ENCODE results near the gene ATG16L2. TPM values are rescaled to one million over a fixed set of nuclear protein-coding genes. Genes with fewer than 3 reads are reported as not detected.
A peak's percentile ranks its signal among the peaks of the same experiment; 100 is the strongest.

ATG16L2 gene
- total and polyA plus RNA-seq, 9 of the 15 experiments (the other 6 are each of a cell fraction or from before 2014, with no cell fraction given): 0.18 to 11.2 (median 6.2) TPM

DNA sequence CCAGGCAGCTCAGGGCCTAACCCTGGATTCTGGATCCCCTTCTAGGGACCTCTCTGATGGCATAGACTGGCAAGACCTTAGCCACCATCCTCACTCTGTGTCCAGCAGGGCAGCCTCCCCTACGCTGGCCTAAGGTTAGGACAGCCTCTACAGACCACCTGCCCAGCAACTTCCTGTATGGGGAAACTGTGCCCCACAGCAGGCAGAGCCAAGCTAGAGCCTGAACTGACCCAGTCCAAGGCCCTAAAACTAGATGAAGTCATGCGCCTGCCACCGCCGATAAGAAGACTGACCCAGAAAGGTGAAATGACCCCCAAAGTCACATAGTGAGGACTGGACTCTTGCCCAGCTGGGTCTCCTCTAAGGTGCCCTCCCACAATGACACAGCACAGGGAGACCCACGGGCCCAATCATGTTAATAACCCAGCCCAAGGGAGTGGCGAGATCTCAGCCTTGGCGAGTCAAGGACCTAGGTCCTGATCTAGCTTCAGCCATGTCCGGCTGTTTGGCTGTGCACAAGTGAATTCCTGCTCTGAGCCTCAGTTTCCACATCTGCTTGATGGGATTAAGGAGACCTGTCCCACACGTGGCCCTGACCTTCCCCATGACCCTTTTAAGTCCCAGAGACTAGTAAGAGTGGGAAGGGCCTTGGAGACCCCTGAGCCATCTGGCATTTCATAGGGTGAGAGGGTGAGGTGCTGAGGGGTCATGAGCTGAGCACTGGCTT, 37.9 kb upstream of the ATG16L2 start (continued):
- TF ChIP-seq, protein P1, sequence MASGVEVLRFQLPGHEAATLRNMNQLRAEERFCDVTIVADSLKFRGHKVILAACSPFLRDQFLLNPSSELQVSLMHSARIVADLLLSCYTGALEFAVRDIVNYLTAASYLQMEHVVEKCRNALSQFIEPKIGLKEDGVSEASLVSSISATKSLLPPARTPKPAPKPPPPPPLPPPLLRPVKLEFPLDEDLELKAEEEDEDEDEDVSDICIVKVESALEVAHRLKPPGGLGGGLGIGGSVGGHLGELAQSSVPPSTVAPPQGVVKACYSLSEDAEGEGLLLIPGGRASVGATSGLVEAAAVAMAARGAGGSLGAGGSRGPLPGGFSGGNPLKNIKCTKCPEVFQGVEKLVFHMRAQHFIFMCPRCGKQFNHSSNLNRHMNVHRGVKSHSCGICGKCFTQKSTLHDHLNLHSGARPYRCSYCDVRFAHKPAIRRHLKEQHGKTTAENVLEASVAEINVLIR (CRISPR knock-in tag; IDR thresholded peaks at IDR 0.05): no peak
- TF ChIP-seq HDAC2 (IDR thresholded peaks at IDR 0.05) (peak; percentile 48), CCAR2 (IDR thresholded peaks at IDR 0.05; ENCODE audit: low read depth, low read length) (no peak), CSDE1 (IDR thresholded peaks at IDR 0.05) (no peak), CBFA2T3 (IDR thresholded peaks at IDR 0.05) (peak; percentile 93), ID3 (CRISPR knock-in tag; IDR thresholded peaks at IDR 0.05) (no peak), ID3 (tag; IDR thresholded peaks at IDR 0.05) (peak; percentile 53), NCOA4 (IDR thresholded peaks at IDR 0.05; ENCODE audit: partially characterized antibody) (no peak), RFX7 (CRISPR knock-in tag; IDR thresholded peaks at IDR 0.05) (no peak), KLF6 (CRISPR knock-in tag; IDR thresholded peaks at IDR 0.05; ENCODE audit: borderline replicate concordance) (peak; percentile 25; the same call in 1 of the 2 replicates), JUNB (CRISPR knock-in tag; conservative IDR thresholded peaks at IDR 0.05) (no peak), FUS (optimal IDR thresholded peaks at IDR 0.05; ENCODE audit: low read depth, low read length) (no peak), PRDM10 (IDR thresholded peaks at IDR 0.05; ENCODE audit: partially characterized antibody) (peak; percentile 52), SUPT5H (IDR thresholded peaks at IDR 0.05) (peak; percentile 90), FOSL1 (tag; conservative IDR thresholded peaks at IDR 0.05) (peak; percentile 80)
- TF ChIP-seq, protein P2, sequence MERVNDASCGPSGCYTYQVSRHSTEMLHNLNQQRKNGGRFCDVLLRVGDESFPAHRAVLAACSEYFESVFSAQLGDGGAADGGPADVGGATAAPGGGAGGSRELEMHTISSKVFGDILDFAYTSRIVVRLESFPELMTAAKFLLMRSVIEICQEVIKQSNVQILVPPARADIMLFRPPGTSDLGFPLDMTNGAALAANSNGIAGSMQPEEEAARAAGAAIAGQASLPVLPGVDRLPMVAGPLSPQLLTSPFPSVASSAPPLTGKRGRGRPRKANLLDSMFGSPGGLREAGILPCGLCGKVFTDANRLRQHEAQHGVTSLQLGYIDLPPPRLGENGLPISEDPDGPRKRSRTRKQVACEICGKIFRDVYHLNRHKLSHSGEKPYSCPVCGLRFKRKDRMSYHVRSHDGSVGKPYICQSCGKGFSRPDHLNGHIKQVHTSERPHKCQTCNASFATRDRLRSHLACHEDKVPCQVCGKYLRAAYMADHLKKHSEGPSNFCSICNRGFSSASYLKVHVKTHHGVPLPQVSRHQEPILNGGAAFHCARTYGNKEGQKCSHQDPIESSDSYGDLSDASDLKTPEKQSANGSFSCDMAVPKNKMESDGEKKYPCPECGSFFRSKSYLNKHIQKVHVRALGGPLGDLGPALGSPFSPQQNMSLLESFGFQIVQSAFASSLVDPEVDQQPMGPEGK (CRISPR knock-in tag; IDR thresholded peaks at IDR 0.05; ENCODE audit: borderline replicate concordance): no peak
- TF ChIP-seq, protein P3, sequence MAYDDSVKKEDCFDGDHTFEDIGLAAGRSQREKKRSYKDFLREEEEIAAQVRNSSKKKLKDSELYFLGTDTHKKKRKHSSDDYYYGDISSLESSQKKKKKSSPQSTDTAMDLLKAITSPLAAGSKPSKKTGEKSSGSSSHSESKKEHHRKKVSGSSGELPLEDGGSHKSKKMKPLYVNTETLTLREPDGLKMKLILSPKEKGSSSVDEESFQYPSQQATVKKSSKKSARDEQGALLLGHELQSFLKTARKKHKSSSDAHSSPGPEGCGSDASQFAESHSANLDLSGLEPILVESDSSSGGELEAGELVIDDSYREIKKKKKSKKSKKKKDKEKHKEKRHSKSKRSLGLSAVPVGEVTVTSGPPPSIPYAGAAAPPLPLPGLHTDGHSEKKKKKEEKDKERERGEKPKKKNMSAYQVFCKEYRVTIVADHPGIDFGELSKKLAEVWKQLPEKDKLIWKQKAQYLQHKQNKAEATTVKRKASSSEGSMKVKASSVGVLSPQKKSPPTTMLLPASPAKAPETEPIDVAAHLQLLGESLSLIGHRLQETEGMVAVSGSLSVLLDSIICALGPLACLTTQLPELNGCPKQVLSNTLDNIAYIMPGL (CRISPR knock-in tag; IDR thresholded peaks at IDR 0.05): no peak
- TF ChIP-seq, protein P4, sequence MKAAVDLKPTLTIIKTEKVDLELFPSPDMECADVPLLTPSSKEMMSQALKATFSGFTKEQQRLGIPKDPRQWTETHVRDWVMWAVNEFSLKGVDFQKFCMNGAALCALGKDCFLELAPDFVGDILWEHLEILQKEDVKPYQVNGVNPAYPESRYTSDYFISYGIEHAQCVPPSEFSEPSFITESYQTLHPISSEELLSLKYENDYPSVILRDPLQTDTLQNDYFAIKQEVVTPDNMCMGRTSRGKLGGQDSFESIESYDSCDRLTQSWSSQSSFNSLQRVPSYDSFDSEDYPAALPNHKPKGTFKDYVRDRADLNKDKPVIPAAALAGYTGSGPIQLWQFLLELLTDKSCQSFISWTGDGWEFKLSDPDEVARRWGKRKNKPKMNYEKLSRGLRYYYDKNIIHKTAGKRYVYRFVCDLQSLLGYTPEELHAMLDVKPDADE (conservative IDR thresholded peaks at IDR 0.05; ENCODE audit: control insufficient read depth, low read depth, low read length): peak; percentile 53; the same call in 1 of the 2 replicates

Measured in K562 (cell line).